Femur (tissue), 1 donor: Measurements from ENCODE around the gene FAM72A.
"Not testable (repeated sequence)": the region's sequence is repeated elsewhere in the genome, so short reads cannot be mapped to it uniquely, and the experiment has no call there.

Source experiments
- DNase-seq: peaks from one replicate; pipeline ENCODE4 v3.0.0-alpha.2; 2017

The FAM72A gene

DNA sequence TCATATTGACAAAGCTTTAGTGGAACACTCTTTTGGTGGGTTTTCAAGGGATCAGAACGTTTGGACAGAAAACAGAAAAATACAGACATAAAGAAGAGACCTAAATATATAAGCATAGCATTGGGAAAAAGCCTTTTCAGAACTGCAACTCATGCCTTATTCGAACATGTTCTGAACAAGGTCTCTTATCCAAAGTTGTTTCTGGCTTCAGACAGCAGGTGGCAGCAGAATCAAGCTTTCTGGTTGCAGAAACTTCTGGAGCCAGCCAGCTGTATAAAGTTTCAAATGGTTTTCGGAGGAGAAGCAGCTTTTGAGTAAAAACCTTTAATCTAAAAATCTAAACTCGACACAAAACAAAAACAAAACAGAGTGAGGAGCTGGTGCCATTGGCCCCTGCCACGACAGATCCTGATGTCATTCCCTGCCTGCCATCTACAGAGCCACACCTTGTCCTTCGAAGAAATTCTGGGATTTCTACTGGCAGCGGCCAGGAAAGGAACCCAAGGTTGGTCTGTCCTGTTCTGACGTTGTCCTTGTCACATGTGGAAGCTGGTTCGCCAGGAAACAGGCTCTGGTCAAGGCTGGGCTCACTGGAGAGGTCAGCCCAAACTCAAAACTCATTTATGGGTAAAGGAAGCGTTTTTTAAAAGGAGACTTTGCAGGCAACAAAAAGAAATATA, 35.1 kb downstream of the FAM72A start:
- DNase-seq = not testable (repeated sequence)

DNA sequence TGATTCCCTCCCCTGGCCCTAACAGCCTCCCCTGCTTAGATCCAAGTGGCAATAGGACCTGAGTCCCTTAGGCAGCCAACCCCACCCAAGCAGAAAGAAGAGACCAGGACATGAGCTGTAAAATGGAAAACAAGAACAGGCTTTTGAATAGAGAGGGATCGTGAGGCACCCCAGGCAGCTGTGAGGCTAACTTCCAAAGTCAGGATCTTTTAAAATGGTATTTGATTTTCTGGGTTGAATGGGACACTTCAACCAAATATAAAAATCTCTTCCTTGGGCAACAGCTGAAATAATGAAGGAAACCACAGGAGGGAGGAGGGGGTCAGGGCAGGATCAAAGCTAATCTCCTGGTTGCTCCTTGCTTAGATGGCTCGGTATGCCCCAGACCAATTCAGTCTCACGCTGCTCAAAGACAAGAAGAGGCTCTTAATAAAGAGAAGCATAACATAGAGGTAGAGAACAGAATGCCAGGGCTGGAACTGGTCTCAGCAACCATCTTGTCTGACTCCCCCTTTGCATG, 56.8 kb downstream of the FAM72A start:
- DNase-seq = no peak

DNA sequence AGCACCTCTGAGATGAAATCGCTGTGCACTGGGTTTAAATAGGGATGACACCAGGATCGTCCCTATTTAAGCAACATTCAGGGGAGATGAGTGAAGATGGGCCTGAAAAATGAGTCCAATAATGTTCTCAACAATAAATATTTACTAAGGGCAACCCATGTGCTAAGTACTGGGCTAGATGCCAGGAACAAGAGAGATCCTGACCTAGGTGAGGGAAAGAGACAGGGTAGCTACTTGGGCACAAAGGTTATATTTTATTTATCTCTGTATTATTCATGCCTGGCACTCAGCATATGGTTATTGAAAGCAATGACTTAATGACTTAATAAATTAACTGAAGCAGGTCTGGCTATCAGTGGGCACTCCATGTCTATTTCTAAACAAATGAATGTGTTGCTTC, 58.0 kb downstream of the FAM72A start:
- no peak for DNase-seq

DNA sequence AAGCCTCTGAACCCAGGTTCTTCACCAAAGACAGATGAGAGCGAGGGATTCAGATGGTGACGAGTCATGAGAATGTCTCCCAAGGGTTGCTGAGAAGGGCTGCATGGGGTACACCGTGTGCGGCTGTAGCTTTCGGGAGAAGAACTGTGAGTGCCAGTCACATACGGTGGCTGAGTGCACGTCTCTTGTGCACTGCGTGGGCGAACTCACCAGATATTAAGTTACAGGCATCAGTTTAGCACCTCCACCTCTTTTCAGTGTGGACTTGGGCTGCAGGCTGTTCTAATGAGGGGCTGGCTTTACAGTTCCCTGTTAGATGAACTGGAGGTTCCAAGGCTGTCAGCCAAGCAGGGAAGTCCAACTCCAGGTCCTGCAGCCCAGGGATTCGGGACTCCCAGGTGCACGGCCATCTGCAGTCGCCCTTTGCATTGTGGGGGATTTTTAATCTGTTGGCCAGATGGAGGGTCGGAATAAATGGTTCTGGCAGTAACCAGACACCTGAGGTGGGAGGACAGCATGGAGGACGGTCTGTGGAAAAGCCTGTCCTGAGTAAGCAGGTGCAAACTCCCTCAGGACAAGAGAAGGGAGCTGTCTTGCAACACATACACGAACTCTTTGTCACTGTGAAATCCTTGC, 59.0 kb downstream of the FAM72A start:
- DNase-seq = peak; percentile 82

DNA sequence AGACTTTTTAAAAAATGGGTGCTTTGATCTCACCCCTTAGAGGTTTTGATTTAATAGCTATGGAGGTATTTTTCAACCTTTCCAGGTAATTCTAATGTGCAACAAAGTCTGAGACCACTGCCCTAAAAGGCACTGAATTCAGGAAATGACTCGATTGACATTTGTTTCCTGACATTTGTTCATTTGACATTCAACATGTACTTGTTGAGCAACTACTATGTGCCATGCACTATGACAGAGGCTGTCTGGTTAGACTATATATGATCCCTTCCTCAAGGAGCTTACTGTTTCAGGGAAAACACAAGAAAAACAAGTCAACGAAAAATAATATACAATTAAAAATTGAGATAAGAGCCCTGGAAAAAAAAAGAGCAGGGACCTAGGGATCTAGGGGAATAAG, 59.9 kb downstream of the FAM72A start:
- no peak for DNase-seq

DNA sequence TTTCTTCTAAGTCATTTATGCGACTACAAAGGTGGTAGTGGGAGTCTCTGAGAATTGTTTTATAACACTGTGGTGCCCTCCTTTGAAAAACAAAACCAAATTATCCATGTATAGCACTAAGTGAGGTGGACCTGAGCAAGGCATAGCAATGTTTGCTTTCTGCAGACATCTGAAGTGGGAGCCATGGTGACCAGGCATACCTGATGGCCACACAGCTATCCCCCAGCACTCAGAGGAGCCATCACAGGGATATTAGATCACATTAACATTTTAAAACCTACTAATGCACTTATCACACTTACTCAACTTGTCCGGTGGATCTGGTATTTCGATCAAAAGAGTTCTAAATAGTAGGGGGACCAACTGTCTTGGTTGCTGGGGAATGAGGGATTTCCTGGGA, 60.6 kb downstream of the FAM72A start:
- DNase-seq = no peak

DNA sequence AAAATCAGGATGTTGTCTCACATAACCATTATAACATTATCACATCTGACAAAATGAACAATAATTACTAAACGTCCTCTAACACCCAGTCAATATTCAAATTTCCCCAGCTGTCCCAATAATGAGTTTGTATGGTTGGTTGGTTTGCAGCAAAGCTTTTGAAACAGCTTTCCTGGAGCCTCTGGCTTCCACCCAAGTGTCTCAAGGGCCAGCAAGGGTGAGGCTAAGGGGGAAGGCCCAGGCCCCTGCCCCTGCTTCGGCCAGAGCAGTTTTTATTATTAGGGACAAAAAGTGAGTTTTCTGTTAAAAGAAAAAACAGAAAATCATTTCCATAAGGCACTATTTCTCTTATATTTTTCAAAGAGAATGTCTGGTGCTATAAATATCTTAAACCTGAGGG, 66.4 kb downstream of the FAM72A start:
- no peak for DNase-seq
